OCI-LY1 (cell line): ENCODE results near the gene EMC9.

Source experiments
- H2AFZ ChIP-seq: fragments of 200-600 bp; sonication (generic), shearing (Covaris generic); 2 replicates; pipeline ENCODE4 v1.6.0; 2014; ENCODE audit warnings: antibody characterized with exemption, mild to moderate bottlenecking, low read length
- H3F3A ChIP-seq: fragments of 200-600 bp; sonication (generic), shearing (Covaris generic); 2 replicates; pipeline ENCODE4 v1.6.0; 2014; ENCODE audit warnings: mild to moderate bottlenecking, antibody characterized with exemption, low read length, moderate library complexity; ENCODE audit not compliant: insufficient read depth
- H3K27ac ChIP-seq: fragments of 200-600 bp; sonication (generic); 2 replicates; pipeline ENCODE4 v1.5.1; 2014; ENCODE audit warnings: low read length, mixed run types, mild to moderate bottlenecking, low read depth; ENCODE audit not compliant: poor library complexity, severe bottlenecking
- H3K27me3 ChIP-seq: fragments of 200-600 bp; sonication (generic); 2 replicates; pipeline ENCODE4 v1.6.0; 2014; ENCODE audit warnings: antibody characterized with exemption, mild to moderate bottlenecking, low read length, moderate library complexity; ENCODE audit not compliant: insufficient read depth
- H3K36me3 ChIP-seq: fragments of 200-600 bp; sonication (generic); 2 replicates; pipeline ENCODE4 v1.6.1; 2014; ENCODE audit warnings: mild to moderate bottlenecking, antibody characterized with exemption, low read length, moderate library complexity, mixed read lengths; ENCODE audit not compliant: insufficient read depth
- H3K4me1 ChIP-seq: fragments of 200-600 bp; sonication (generic); 2 replicates; pipeline ENCODE4 v1.5.1; 2014; ENCODE audit warnings: mild to moderate bottlenecking, low read length, moderate library complexity; ENCODE audit not compliant: insufficient read depth, severe bottlenecking
- H3K4me2 ChIP-seq: fragments of 200-600 bp; sonication (generic), shearing (Covaris generic); 2 replicates; pipeline ENCODE4 v1.6.1; 2014; ENCODE audit warnings: low read length
- H3K4me3 ChIP-seq: fragments of 200-600 bp; sonication (generic); 2 replicates; pipeline ENCODE4 v1.5.1; 2014; ENCODE audit warnings: low read length, low read depth, mild to moderate bottlenecking, mixed read lengths; ENCODE audit not compliant: poor library complexity, severe bottlenecking
- H3K79me2 ChIP-seq: fragments of 200-600 bp; shearing (Covaris generic); 2 replicates; pipeline ENCODE4 v1.6.1; 2016; ENCODE audit warnings: mixed run types, low read length, mixed read lengths; ENCODE audit not compliant: insufficient read depth
- H3K9ac ChIP-seq: fragments of 200-600 bp; sonication (generic), shearing (Covaris generic); 2 replicates; pipeline ENCODE4 v1.6.1; 2014; ENCODE audit warnings: mild to moderate bottlenecking, low read length, mixed read lengths
- H3K9me2 ChIP-seq: fragments of 200-600 bp; sonication (generic), shearing (Covaris generic); 2 replicates; pipeline ENCODE4 v1.6.1; 2014; ENCODE audit warnings: low read depth, mild to moderate bottlenecking, low read length, mixed read lengths
- H3K9me3 ChIP-seq: fragments of 200-600 bp; shearing (Covaris generic); 2 replicates; pipeline ENCODE4 v1.6.1; 2014; ENCODE audit warnings: low read length, mixed read lengths
- H4K20me1 ChIP-seq: fragments of 200-600 bp; sonication (generic), shearing (Covaris generic); 2 replicates; pipeline ENCODE4 v1.6.0; 2016; ENCODE audit warnings: mild to moderate bottlenecking, low read length; ENCODE audit not compliant: insufficient read depth
- EZH2 ChIP-seq: fragments of 200-600 bp; sonication (generic), shearing (Covaris generic); IDR thresholded peaks from 2 replicates; pipeline ENCODE4 v1.8.0; 2017; ENCODE audit warnings: borderline replicate concordance, mixed run types, mild to moderate bottlenecking, antibody characterized with exemption, low read length, moderate library complexity, mixed read lengths
- TF ChIP-seq, protein P1 (sequence below): fragments of 200-600 bp; sonication (generic), shearing (Covaris generic); IDR thresholded peaks from 2 replicates; pipeline ENCODE4 v1.5.1; 2017; ENCODE audit warnings: mild to moderate bottlenecking, antibody characterized with exemption, low read length, moderate library complexity, mixed read lengths

EMC9 gene

DNA sequence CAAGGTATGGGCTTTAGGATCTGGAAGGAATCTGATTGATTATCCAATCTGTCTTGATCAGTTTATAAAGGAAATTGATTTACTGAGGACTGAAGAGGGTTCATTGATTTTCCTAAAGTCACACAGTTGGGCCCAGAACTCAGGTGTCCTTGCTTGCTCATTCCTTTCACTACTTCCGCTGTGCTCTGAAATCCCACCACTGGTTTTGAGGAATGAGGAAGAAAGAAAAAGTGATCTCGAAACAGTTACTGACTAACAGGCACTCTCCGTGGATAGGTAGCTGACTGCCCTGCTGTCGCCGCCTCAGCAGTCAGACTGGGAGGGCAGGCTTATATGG, 11.0 kb downstream of the EMC9 start, which contains the start of gene FITM1:
Gene FITM1, plus strand, starts transcription at position 280 of the 337 bp plus-strand sequence. CDS start 905 bp downstream, outside the sequence.
- Histone ChIP-seq H2AFZ (no peak within 1 kb of the TSS), H3K79me2 (no peaks in the 10 kb centered on the region), H3K27me3 (no peaks in the 10 kb centered on the region), H3K9me2 (no peaks in the 10 kb centered on the region), H3K9ac (no peak within 1 kb of the TSS), H3F3A (no peaks in the 10 kb centered on the region), H3K36me3 (no peaks in the 10 kb centered on the region), H3K4me2 (no peak within 1 kb of the TSS), H4K20me1 (no peaks in the 10 kb centered on the region), H3K4me3 (no peak within 1 kb of the TSS), H3K4me1 (peaks cover 14% of the 10 kb centered on the region), H3K27ac (no peak within 1 kb of the TSS), H3K9me3 (no peaks in the 10 kb centered on the region)
- TF ChIP-seq, protein P1, sequence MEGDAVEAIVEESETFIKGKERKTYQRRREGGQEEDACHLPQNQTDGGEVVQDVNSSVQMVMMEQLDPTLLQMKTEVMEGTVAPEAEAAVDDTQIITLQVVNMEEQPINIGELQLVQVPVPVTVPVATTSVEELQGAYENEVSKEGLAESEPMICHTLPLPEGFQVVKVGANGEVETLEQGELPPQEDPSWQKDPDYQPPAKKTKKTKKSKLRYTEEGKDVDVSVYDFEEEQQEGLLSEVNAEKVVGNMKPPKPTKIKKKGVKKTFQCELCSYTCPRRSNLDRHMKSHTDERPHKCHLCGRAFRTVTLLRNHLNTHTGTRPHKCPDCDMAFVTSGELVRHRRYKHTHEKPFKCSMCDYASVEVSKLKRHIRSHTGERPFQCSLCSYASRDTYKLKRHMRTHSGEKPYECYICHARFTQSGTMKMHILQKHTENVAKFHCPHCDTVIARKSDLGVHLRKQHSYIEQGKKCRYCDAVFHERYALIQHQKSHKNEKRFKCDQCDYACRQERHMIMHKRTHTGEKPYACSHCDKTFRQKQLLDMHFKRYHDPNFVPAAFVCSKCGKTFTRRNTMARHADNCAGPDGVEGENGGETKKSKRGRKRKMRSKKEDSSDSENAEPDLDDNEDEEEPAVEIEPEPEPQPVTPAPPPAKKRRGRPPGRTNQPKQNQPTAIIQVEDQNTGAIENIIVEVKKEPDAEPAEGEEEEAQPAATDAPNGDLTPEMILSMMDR, result no peak
- TF ChIP-seq EZH2, result no peak

DNA sequence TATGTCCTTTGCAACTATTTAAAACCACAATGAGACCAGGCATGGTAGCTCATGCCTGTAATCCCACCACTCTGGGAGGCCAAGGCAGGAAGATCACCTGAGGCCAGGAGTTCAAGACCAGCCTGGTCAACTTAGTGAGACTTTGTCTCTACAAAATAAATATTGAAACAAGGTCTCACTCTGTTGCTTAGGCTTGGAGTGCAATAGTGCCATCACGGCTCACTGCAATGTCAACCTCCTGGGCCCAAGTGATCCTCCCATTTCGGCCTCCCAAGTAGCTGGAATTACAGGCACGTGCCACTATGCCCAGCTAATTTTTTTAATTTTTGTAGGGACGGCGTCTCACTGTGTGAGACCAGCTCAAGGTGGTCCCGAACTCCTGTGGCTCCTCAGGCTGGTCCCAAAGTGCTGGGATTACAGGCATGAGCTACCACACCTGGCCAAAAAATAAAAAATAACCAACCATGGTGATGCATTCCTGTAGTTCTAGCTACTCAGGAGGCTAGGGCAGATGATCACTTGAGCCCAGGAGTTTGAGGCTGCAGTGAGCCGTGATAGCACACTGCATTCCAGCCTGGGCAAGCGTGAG, 11.9 kb downstream of the EMC9 start:
- Histone ChIP-seq H3F3A (no peaks in the 10 kb centered on the region), H3K4me2 (no peak overlapping the region), H3K79me2 (no peaks in the 10 kb centered on the region), H3K9me2 (no peaks in the 10 kb centered on the region), H3K27ac (no peak overlapping the region), H3K36me3 (no peaks in the 10 kb centered on the region), H3K9me3 (no peaks in the 10 kb centered on the region), H2AFZ (no peak overlapping the region), H3K4me1 (peaks cover 12% of the 10 kb centered on the region), H4K20me1 (no peaks in the 10 kb centered on the region), H3K27me3 (no peaks in the 10 kb centered on the region), H3K9ac (no peak overlapping the region), H3K4me3 (no peak overlapping the region)
- no peak for TF ChIP-seq EZH2
- TF ChIP-seq, protein P1, result no peak

DNA sequence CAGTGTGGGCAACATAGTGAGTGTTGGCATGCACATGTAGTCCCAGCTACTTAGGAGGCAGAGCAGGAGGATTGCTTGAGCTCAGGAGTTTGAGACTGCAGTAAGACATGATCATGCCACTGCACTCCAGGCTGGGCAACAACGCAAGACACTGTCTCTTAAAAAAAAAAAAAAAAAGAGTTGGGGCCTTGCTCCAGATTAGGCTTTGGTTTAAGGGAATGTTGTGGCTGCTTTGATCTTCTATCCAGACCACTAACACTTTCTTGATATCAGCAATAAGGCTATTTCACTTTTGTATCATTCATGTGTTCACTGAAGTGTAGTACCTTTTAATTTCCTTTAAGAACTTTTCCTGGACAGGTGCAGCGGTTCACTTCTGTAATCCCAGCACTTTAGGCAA, 13.7 kb downstream of the EMC9 start:
- Histone ChIP-seq H3F3A (no peaks in the 10 kb centered on the region), H3K4me2 (no peak overlapping the region), H4K20me1 (no peaks in the 10 kb centered on the region), H3K27ac (no peak overlapping the region), H3K4me1 (peaks cover 10% of the 10 kb centered on the region), H3K9me3 (no peaks in the 10 kb centered on the region), H3K27me3 (no peaks in the 10 kb centered on the region), H3K4me3 (no peak overlapping the region), H3K9me2 (no peaks in the 10 kb centered on the region), H3K9ac (no peak overlapping the region), H3K36me3 (peaks cover 10% of the 10 kb centered on the region), H2AFZ (no peak overlapping the region), H3K79me2 (no peaks in the 10 kb centered on the region)
- no peak for TF ChIP-seq EZH2
- TF ChIP-seq, protein P1, result no peak
